ENCODE results near the gene MBP.

Gene MBP

GRCh38 chr18:76997951-76998808, 134.4 kb downstream of the MBP start:
- Histone ChIP-seq H3K9me3 (no peaks in the 10 kb centered on the region), H3K4me1 (ENCODE audit: control insufficient read depth in 1 of 2, insufficient read depth in 1 of 2, low read depth in 1 of 2, low read length in 1 of 2) (peaks cover 4 to 8% of the 10 kb centered on the region in 2 experiments), H3K27ac (no peak overlapping the region), H3K4me3 (ENCODE audit: low read depth in 1 of 2, low read length in 1 of 2) (no peak overlapping the region), H3K27me3 (no peaks in the 10 kb centered on the region), H3K36me3 (no peaks in the 10 kb centered on the region)
- TF ChIP-seq CTCF (IDR thresholded peaks at IDR 0.05) = no peak

- TF ChIP-seq CTCF (IDR thresholded peaks at IDR 0.05) = no peak
- Histone ChIP-seq H3K36me3 (no peaks in the 10 kb centered on the region), H3K9me3 (no peaks in the 10 kb centered on the region), H3K27me3 (no peaks in the 10 kb centered on the region), H3K4me1 (ENCODE audit: control insufficient read depth in 1 of 2, insufficient read depth in 1 of 2, low read depth in 1 of 2, low read length in 1 of 2) (peaks cover 4 to 8% of the 10 kb centered on the region in 2 experiments), H3K27ac (no peak overlapping the region), H3K4me3 (ENCODE audit: low read depth in 1 of 2, low read length in 1 of 2) (no peak overlapping the region)
Observed at GRCh38 chr18:76996429-76996828, 136.2 kb downstream of the MBP start.

GRCh38 chr18:76995896-76996295, 136.7 kb downstream of the MBP start:
- peaks cover 4 to 8% of the 10 kb centered on the region in 2 experiments for H3K4me1 ChIP-seq (ENCODE audit: control insufficient read depth in 1 of 2, insufficient read depth in 1 of 2, low read depth in 1 of 2, low read length in 1 of 2)
- no peaks in the 10 kb centered on the region for H3K9me3 ChIP-seq
- H3K27ac ChIP-seq = no peak overlapping the region
- no peaks in the 10 kb centered on the region for H3K36me3 ChIP-seq
- no peak overlapping the region for H3K4me3 ChIP-seq (ENCODE audit: low read depth in 1 of 2, low read length in 1 of 2)
- no peaks in the 10 kb centered on the region for H3K27me3 ChIP-seq
- no peak for TF ChIP-seq CTCF (IDR thresholded peaks at IDR 0.05)

- Histone ChIP-seq H3K27me3 (no peaks in the 10 kb centered on the region), H3K27ac (no peak overlapping the region), H3K36me3 (no peaks in the 10 kb centered on the region), H3K4me1 (ENCODE audit: control insufficient read depth in 1 of 2, insufficient read depth in 1 of 2, low read depth in 1 of 2, low read length in 1 of 2) (no peaks in the 10 kb centered on the region), H3K9me3 (no peaks in the 10 kb centered on the region), H3K4me3 (ENCODE audit: low read depth in 1 of 2, low read length in 1 of 2) (no peak overlapping the region)
- no peak for TF ChIP-seq CTCF (IDR thresholded peaks at IDR 0.05)
Observed at GRCh38 chr18:76994086-76994654, 138.4 kb downstream of the MBP start.

GRCh38 chr18:76993573-76993972, 139.0 kb downstream of the MBP start:
- Histone ChIP-seq H3K9me3 (no peaks in the 10 kb centered on the region), H3K27ac (no peak overlapping the region), H3K36me3 (no peaks in the 10 kb centered on the region), H3K4me1 (ENCODE audit: control insufficient read depth in 1 of 2, insufficient read depth in 1 of 2, low read depth in 1 of 2, low read length in 1 of 2) (no peaks in the 10 kb centered on the region), H3K4me3 (ENCODE audit: low read depth in 1 of 2, low read length in 1 of 2) (no peak overlapping the region), H3K27me3 (no peaks in the 10 kb centered on the region)
- TF ChIP-seq CTCF (IDR thresholded peaks at IDR 0.05) = no peak

Data from neutrophil (primary cell).